ENCODE results near the gene PUM1. TPM values are rescaled to one million over a fixed set of nuclear protein-coding genes. Genes with fewer than 3 reads are reported as not detected.

PUM1 gene
- total RNA-seq, 1 experiment from 2014 or later = 43.3 TPM

DNA sequence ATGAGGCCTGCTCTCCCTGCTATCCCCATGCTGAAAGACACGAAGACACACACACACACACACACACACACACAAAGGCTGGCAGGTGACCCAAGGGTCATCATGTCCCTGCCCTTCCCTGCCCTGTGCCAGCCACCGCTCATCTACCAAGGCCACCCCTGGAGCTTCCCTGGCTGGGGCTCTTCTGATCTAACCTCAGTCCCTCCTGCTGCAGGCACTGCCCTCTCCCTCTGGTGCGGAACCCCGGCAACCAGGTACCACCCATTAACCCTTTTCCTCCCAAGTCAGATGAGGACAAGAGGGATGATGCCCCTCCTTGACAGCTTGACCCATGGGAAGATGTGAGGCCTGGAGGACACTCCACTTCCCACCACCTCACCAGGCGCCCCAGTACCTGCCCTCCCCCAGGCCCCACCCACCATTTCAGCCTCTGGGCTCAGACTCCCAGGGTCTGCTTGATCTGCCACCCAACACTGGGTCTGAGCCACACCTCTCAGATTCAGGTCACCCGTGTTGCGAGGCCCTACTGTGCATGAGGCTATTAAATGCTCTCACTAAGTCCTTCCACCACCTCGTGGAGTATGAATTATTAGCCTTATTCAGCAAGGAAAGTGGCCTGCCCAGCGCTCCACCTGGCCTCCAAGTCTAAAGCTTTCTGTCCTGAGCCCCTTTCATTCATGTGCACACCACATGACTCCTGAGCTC, 159.4 kb downstream of the PUM1 start:
- Histone ChIP-seq H2AFZ (ENCODE audit: low read length) (no peak overlapping the region), H3K27ac (ENCODE audit: low read length) (no peak overlapping the region), H3K4me2 (ENCODE audit: low read length) (no peak overlapping the region), H3F3A (ENCODE audit: low read length, unreplicated experiment) (no peaks in the 10 kb centered on the region), H3K9me3 (ENCODE audit: low read length) (no peaks in the 10 kb centered on the region), H3K9me2 (replicated peaks; ENCODE audit: low read length) (no peaks in the 10 kb centered on the region), H3K36me3 (ENCODE audit: low read depth, low read length) (no peaks in the 10 kb centered on the region), H3K27me3 (ENCODE audit: low read length) (no peaks in the 10 kb centered on the region), H3K4me3 (ENCODE audit: low read length) (no peak overlapping the region), H3K79me2 (ENCODE audit: low read length) (peaks cover 4% of the 10 kb centered on the region; the same call in 1 of the 2 replicates), H3K4me1 (ENCODE audit: insufficient read depth, low read length) (peaks cover 16% of the 10 kb centered on the region), H4K20me1 (ENCODE audit: low read length) (no peaks in the 10 kb centered on the region), H3K9ac (ENCODE audit: low read length) (no peak overlapping the region)
- ChIA-PET CTCF (no interaction called here), POLR2A (ENCODE audit: unreplicated experiment) (no interaction called here)
- BruUV-seq (replicated peaks) = no TSS peak
- no peak for TF ChIP-seq EZH2phosphoT487 (IDR thresholded peaks at IDR 0.05; ENCODE audit: borderline replicate concordance, low read length)
- TF ChIP-seq, protein P1, sequence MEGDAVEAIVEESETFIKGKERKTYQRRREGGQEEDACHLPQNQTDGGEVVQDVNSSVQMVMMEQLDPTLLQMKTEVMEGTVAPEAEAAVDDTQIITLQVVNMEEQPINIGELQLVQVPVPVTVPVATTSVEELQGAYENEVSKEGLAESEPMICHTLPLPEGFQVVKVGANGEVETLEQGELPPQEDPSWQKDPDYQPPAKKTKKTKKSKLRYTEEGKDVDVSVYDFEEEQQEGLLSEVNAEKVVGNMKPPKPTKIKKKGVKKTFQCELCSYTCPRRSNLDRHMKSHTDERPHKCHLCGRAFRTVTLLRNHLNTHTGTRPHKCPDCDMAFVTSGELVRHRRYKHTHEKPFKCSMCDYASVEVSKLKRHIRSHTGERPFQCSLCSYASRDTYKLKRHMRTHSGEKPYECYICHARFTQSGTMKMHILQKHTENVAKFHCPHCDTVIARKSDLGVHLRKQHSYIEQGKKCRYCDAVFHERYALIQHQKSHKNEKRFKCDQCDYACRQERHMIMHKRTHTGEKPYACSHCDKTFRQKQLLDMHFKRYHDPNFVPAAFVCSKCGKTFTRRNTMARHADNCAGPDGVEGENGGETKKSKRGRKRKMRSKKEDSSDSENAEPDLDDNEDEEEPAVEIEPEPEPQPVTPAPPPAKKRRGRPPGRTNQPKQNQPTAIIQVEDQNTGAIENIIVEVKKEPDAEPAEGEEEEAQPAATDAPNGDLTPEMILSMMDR (conservative IDR thresholded peaks at IDR 0.05; ENCODE audit: low read depth, low read length) = no peak
- TF ChIP-seq EZH2 (IDR thresholded peaks at IDR 0.05; ENCODE audit: low read length, unreplicated experiment) = no peak
- intact Hi-C loops (cut with micrococcal nuclease) = no loop called here
- ATAC-seq (no peak), DNase-seq (no peak)

DNA sequence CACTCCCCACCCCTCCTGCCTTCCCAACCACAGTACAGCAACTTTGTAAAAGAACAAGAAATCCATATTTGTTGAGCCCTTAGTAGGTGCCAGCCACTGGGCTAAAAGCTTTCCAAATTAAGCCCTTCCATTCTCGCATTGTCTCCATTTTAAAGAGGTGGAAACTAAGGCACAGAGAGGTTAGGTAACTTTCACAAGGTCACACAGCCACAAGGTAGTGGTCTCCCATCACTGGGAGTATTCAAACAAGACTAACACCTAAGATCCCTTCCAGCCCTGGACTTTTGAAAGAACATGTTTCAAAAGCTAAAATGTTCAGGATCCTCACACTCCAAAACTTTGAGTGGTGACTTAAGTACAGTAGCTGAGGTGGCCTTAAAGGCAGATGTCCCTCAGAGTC, 160.1 kb downstream of the PUM1 start:
- no peaks in the 10 kb centered on the region for H3K9me2 ChIP-seq (replicated peaks; ENCODE audit: low read length)
- no peaks in the 10 kb centered on the region for H3F3A ChIP-seq (ENCODE audit: low read length, unreplicated experiment)
- no peaks in the 10 kb centered on the region for H3K27me3 ChIP-seq (ENCODE audit: low read length)
- H4K20me1 ChIP-seq (ENCODE audit: low read length) = no peaks in the 10 kb centered on the region
- ChIA-PET CTCF (interaction anchor here (1.0 kb wide), 1 partner anchor 104 kb away, joined by 3 read pairs; no protein-coding TSS in a partner anchor), POLR2A (ENCODE audit: unreplicated experiment) (no interaction called here)
- H3K9me3 ChIP-seq (ENCODE audit: low read length) = no peaks in the 10 kb centered on the region
- ATAC-seq = no peak
- H3K79me2 ChIP-seq (ENCODE audit: low read length) = peaks cover 4% of the 10 kb centered on the region; the same call in 1 of the 2 replicates
- DNase-seq = no peak
- H2AFZ ChIP-seq (ENCODE audit: low read length) = no peak overlapping the region
- H3K4me3 ChIP-seq (ENCODE audit: low read length) = no peak overlapping the region
- no peak overlapping the region for H3K9ac ChIP-seq (ENCODE audit: low read length)
- peaks cover 16% of the 10 kb centered on the region for H3K4me1 ChIP-seq (ENCODE audit: insufficient read depth, low read length)
- no peak overlapping the region for H3K4me2 ChIP-seq (ENCODE audit: low read length)
- H3K36me3 ChIP-seq (ENCODE audit: low read depth, low read length) = no peaks in the 10 kb centered on the region
- intact Hi-C loops (cut with micrococcal nuclease) = no loop called here
- BruUV-seq (replicated peaks) = no TSS peak
- TF ChIP-seq EZH2 (IDR thresholded peaks at IDR 0.05; ENCODE audit: low read length, unreplicated experiment) (no peak), EZH2phosphoT487 (IDR thresholded peaks at IDR 0.05; ENCODE audit: borderline replicate concordance, low read length) (no peak)
- TF ChIP-seq, protein P1 (conservative IDR thresholded peaks at IDR 0.05; ENCODE audit: low read depth, low read length) = no peak
- H3K27ac ChIP-seq (ENCODE audit: low read length) = no peak overlapping the region

DNA sequence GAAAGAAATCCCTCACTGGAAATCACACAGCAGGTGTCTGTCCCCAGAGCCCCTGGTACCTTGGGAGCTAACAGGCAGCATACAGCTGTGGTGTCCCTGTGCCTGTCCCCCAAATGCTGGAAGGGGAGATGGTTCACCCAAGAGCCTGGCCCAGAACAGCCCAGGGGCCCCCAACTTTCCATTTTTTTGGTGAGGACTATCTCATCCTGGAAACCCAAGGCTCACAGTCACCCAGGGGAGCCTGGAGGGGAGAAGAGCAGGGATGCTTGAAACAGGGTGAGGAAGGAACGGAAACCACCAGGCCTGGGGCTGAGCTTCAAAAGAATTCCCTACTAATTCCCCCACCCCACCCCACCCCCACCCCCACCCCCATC, 160.6 kb downstream of the PUM1 start:
- no peaks in the 10 kb centered on the region for H3K36me3 ChIP-seq (ENCODE audit: low read depth, low read length)
- H3K27ac ChIP-seq (ENCODE audit: low read length) = no peak overlapping the region
- no peak overlapping the region for H2AFZ ChIP-seq (ENCODE audit: low read length)
- H4K20me1 ChIP-seq (ENCODE audit: low read length) = no peaks in the 10 kb centered on the region
- H3K4me1 ChIP-seq (ENCODE audit: insufficient read depth, low read length) = peaks cover 16% of the 10 kb centered on the region
- no peak overlapping the region for H3K4me3 ChIP-seq (ENCODE audit: low read length)
- no peaks in the 10 kb centered on the region for H3K9me3 ChIP-seq (ENCODE audit: low read length)
- TF ChIP-seq, protein P1 (conservative IDR thresholded peaks at IDR 0.05; ENCODE audit: low read depth, low read length) = no peak
- TF ChIP-seq EZH2 (IDR thresholded peaks at IDR 0.05; ENCODE audit: low read length, unreplicated experiment) = no peak
- TF ChIP-seq EZH2phosphoT487 (IDR thresholded peaks at IDR 0.05; ENCODE audit: borderline replicate concordance, low read length) = no peak
- DNase-seq = no peak
- no TSS peak for BruUV-seq (replicated peaks)
- H3K9ac ChIP-seq (ENCODE audit: low read length) = no peak overlapping the region
- H3K9me2 ChIP-seq (replicated peaks; ENCODE audit: low read length) = no peaks in the 10 kb centered on the region
- CTCF ChIA-PET = interaction anchor here (1.0 kb wide), 1 partner anchor 104 kb away, joined by 3 read pairs; no protein-coding TSS in a partner anchor
- H3K27me3 ChIP-seq (ENCODE audit: low read length) = no peaks in the 10 kb centered on the region
- POLR2A ChIA-PET (ENCODE audit: unreplicated experiment) = no interaction called here
- intact Hi-C loops (cut with micrococcal nuclease) = no loop called here
- H3K79me2 ChIP-seq (ENCODE audit: low read length) = peaks cover 4% of the 10 kb centered on the region; the same call in 1 of the 2 replicates
- H3K4me2 ChIP-seq (ENCODE audit: low read length) = no peak overlapping the region
- ATAC-seq = no peak
- H3F3A ChIP-seq (ENCODE audit: low read length, unreplicated experiment) = no peaks in the 10 kb centered on the region
